Cardiac fibroblast (primary cell): ENCODE data around the gene DOCK4.

ENCODE experiments used
- DNase-seq, 2 donors: peaks; one replicate each; pipeline versions ENCODE4 v3.0.0 to v3.0.0-alpha.2; 2010; ENCODE audit warnings: low read depth in 2 of 2
- H3K4me3 ChIP-seq, 2 donors: replicated peaks in 1 of 2; 1 replicate in 1 of 2; 2 replicates in 1 of 2; pipeline ENCODE4 v1.5.1; 2011; ENCODE audit warnings: low read depth in 2 of 2, low read length in 2 of 2, mild to moderate bottlenecking in 2 of 2, moderate library complexity in 1 of 2
- TF ChIP-seq, protein P1 (sequence below): IDR thresholded peaks from one replicate; pipeline ENCODE4 v1.5.1; 2011; ENCODE audit warnings: low read depth, mild to moderate bottlenecking, low read length, inconsistent platforms

DOCK4 gene

DNA sequence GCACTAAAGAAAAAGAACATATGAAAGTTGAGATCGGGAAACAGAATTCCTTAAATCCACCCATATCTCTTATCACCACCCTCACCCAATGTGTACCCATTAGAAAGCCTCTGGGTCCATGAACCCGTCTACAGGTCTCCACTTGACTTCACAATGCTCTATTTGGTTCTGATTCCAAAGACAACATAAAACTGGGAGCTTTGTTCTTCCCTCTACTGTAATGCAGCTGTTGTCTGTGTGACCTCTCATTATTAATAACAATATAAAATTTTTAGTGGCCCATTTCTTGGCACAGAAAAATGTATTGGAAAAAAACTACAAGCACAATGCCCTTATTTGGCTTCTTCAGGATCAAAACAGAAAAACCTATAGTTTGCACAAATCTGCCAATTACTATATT lies 30.0 kb downstream of the DOCK4 start:
- no peak for DNase-seq
- no peak overlapping the region for H3K4me3 ChIP-seq
- TF ChIP-seq, protein P1, sequence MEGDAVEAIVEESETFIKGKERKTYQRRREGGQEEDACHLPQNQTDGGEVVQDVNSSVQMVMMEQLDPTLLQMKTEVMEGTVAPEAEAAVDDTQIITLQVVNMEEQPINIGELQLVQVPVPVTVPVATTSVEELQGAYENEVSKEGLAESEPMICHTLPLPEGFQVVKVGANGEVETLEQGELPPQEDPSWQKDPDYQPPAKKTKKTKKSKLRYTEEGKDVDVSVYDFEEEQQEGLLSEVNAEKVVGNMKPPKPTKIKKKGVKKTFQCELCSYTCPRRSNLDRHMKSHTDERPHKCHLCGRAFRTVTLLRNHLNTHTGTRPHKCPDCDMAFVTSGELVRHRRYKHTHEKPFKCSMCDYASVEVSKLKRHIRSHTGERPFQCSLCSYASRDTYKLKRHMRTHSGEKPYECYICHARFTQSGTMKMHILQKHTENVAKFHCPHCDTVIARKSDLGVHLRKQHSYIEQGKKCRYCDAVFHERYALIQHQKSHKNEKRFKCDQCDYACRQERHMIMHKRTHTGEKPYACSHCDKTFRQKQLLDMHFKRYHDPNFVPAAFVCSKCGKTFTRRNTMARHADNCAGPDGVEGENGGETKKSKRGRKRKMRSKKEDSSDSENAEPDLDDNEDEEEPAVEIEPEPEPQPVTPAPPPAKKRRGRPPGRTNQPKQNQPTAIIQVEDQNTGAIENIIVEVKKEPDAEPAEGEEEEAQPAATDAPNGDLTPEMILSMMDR: no peak

DNA sequence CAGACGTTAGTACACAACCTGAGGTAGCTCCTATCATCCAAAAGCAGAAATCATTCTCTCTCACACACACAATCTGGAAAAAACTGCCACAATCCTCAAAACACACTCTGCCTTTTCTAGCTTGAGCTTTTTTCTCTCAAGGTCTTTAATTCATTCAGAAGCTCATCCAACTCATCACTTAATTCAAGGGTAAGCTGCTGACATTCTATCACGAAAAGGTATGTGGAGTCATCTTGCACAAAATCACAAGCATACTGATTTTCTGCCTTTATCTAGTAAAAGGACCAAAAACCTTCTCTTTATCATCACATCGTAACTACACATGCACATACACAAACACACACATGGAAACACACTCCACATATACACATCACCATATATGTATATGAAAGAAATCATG lies 32.0 kb downstream of the DOCK4 start:
- no peak overlapping the region for H3K4me3 ChIP-seq
- TF ChIP-seq, protein P1: no peak
- no peak for DNase-seq

GRCh38 chr7:112173568-112173905 lies 32.7 kb downstream of the DOCK4 start:
- H3K4me3 ChIP-seq: no peak overlapping the region
- TF ChIP-seq, protein P1: no peak
- DNase-seq: no peak

GRCh38 chr7:112172870-112173567 lies 33.2 kb downstream of the DOCK4 start:
- H3K4me3 ChIP-seq: no peak overlapping the region
- peak; percentile 55 for DNase-seq
- TF ChIP-seq, protein P1: no peak

DNA sequence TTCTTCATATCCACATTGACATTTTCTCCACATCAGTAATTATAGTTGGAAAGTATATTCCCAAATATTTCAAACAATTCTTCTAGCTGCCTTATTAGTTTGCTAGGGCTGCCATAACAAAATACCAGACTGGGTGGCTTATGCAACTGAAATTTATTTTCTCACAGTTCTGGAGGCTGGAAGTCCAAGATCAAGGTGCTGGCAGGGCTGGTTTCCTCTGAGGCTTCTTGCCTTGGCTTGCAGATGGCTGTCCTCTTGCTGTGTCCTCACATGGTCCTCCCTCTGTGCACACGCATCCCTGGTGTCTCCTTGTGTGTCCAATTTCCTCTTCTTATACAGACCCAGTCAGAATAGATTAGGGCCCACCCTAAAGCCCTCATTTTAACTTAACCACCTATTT lies 34.5 kb downstream of the DOCK4 start:
- TF ChIP-seq, protein P1: no peak
- DNase-seq: no peak
- H3K4me3 ChIP-seq: no peak overlapping the region

GRCh38 chr7:112168915-112169314 lies 37.3 kb downstream of the DOCK4 start:
- no peak overlapping the region for H3K4me3 ChIP-seq
- TF ChIP-seq, protein P1: no peak
- no peak for DNase-seq

- DNase-seq: peak in 1 of 2 donors; percentile 46
- no peak overlapping the region for H3K4me3 ChIP-seq
- TF ChIP-seq, protein P1: no peak
Measured at GRCh38 chr7:112167147-112167546, 39.1 kb downstream of the DOCK4 start.
